ENCODE measurements around the gene ZSCAN2.

GRCh38 chr15:84552896-84553295, 47.9 kb upstream of the ZSCAN2 start:
- TF ChIP-seq CTCF (IDR thresholded peaks at IDR 0.05) (no peak), POLR2AphosphoS5 (IDR thresholded peaks at IDR 0.05) (no peak), POLR2A (IDR thresholded peaks at IDR 0.05) (no peak)
